DMS 273 (cell line): Measurements from ENCODE around the gene WDR64.

ENCODE experiments used
- DNase-seq: peaks from one replicate; lab custom pipeline; 2025; ENCODE audit not compliant: unreplicated experiment; lab: John Stamatoyannopoulos, UW

WDR64 gene

DNA sequence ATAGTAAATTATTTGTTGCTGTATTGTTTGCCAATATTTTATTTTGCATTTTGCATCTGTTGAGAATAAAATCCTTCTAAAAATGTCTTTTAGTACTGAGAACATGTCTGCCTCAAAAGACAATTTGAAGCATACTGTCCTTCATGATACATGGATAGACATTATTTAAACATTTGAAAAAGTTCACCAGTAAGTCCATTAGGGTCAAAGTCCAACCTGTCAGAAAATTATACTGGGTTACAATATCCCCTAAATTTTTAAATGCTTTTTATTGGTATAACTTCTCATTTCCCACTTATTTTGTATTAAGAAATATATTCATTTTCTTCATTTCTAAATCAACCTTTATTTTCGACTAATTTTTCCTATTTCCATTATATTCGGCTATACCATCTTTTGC is 21.2 kb upstream of the WDR64 start:
- no peak for DNase-seq

DNA sequence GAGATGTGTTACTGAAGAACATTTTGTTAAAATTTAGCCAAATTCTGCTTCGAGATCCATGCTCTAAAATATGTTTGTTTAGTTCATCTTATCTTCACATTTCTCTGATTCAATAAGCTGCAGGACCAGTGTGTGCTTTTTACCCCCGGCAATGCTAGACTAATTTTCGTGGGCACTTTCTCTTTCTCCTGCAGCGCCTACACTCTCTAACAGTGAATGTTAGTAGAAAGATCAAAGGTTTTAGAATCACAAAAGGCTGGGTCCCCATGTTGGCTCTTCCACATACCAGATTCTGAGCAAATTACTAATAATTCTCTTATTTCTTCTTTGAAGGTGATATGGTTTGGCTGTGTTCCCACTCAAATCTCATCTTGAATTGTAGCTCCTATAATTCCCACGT is 20.4 kb upstream of the WDR64 start:
- no peak for DNase-seq

DNA sequence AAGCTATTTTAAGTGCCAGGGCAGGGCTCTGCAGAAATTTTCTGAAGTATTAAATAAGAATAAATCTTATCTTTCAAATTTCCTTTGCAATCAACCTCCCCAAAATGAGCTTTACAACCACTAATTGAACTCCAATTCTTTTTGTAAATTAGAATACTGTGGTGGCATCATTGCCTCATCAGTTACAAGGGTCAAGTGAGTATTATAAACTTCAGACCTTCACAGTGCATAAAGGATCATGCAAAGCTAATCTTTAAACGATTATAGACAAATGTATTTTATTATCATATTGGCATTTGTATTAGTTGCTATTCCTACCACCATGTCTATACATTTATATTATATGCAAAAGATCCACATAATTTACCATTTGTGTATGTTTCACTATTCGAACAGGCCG is 19.1 kb upstream of the WDR64 start:
- no peak for DNase-seq

- no peak for DNase-seq
Measured at GRCh38 chr1:241635556-241636152, 16.4 kb upstream of the WDR64 start.

DNA sequence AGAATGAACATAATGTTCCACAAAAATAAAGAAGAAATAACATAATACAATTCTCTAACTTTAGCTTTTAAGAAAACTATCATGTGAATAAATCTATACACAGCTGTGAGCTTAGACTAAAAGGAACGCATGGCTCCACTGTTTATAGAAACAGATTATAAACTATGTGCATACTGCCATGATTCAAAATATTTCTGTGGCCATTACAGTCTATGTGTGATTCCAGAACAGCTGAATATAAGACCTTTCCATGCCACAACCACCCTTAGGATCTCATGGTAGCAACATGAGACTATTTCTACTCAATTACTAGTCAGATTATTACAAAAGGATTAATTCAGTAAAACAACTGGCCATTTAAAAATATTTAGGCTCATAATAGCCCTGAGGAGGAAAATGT is 15.8 kb upstream of the WDR64 start:
- no peak for DNase-seq

DNA sequence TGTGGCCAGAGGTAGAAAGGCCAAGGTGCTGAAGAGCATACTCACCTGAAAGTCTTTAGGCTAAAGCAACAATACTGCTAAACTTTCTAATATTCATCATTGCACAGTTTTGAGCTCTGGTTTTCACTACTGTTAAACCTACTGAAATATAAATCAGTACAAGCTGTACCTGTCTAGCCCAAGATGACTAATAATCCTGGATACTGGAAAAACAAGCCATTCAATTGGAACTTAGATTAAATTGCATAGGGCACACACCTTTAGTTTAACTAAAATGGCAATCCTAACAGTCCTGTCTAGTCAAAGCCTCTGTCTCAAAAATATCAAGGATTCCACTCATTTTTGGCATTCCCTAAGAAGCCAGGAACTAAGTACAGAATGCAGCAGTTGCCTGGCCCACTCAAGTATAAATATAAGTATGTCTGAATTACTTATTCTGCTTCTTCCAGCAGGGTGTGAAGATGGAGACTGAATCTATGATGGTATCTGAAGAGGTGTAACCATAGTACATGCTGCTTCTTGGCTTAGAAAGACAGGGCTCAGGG is 15.0 kb upstream of the WDR64 start:
- no peak for DNase-seq

DNA sequence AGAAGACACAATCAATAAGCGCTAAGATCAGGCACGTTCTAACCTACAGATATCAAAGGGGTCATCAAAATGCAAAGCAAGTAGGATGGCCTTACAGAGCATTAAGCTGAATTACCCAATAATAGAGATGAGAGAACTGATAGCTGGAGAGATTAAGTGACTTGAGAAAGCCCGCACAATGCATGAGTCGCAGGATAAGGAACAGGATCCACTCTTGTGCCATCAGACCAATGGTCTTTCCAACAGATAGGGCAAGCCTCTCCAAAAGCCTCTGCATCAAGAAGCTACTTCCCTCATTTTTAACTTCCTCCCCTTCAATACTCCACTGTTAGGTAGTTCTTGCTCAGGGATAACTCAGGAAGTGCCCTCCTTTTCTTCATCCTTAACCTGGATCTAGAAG is 14.5 kb upstream of the WDR64 start:
- DNase-seq, result no peak

- DNase-seq, result no peak
Measured at GRCh38 chr1:241638099-241638682, 13.9 kb upstream of the WDR64 start.

DNA sequence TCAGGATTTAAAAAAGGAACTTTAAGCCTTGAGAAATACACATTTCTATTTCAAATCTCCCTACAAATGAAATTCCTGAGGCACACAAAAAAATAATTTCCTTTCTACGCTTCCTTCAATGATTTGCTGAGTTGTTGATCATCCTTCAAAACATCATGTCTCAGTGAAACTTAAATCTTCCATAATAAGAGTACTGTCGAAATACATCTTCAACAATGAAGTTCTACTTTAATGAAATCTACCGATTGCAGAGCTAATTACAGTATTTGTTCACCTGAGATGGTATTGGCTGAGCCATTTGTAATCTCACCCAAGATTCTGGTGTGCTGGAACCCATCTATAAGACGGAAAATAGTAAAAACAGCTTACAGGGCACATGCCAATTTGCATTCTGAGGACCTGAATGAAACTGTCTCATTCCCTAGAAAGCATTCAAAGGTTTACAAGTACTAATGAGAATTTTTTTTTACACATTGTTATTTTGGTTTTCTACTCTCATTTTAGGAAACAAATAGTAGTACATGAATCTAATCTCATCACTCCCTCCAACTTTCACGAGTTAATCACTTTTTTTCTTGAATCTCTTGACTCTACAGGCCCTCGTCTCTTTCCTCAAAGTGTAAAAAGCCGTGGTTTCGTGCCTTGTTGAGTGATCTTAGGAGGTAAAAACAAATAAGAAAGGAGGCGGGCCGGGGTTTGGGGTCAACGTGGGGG is 13.0 kb upstream of the WDR64 start:
- peak; percentile 47 for DNase-seq

DNA sequence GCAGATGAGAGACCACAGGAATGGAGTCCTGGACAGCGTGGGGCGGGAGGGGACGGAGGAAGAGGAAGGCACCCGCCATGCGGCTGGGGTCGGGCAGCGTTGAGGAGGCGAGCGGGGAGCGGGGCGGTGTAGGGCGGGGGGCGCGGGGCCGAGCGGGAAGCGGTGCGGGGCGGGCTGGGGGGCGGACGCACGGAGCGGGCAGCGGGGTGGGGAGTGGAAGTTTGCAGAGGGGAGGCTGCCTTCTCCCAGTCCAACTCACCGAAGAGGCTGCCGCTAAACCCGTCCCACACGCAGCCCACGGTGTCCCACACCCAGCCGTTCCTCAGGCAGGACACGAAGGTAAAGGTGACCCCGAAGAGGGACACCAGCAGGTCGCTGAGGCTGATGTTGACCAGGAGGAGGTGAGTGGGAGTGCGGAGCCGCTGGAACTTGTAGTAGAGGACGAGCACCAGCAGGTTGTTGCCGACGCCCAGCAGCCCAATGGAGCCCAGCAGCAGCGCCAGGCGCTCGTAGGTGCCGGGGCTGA is 12.4 kb upstream of the WDR64 start:
- DNase-seq, result peak; percentile 62

DNA sequence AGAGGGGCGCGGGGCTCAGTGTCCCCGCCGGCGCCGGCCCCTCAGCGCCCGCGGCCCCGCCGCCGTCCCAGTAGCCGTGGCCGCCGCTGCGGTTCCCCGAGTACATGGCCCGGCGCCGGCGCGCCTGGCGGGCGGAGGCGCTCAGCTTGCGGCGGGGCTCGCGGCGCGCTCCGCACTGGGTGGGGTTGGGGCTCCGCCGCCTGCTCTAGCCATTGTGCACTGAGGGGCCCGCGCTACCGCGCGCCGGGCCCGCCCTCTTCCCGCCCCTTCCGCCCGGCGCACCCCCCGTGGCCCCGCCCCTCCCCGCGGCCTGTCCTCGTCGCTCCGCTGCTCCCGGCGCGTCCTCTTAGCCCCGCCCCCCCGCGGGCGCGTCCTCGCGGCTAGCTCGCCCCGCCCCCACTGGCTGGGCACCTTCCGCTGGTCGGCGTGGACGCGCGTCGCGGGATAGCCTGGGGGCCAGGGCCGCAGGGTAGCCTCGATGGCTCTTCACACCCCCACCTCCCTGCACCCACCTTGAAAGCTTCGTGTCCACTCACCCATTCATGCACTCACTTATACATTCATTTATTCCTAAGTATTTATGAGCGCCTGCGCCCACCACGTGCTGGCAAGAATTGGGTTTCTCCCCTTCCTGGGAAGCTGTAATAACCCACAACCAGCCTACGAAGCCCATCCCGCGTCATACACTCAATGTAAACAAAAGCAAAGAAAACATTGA is 11.8 kb upstream of the WDR64 start, which contains the start of the genes CHML and OPN3:
TSS of gene CHML (minus strand) at position 221 of the 718 bp plus-strand sequence. CDS start 4,603 bp downstream, outside the sequence.
TSS of gene OPN3 (minus strand) at position 221 of the 718 bp plus-strand sequence. CDS start at position 106, 115 bp downstream.
- DNase-seq, result peak; percentile 97

- no peak for DNase-seq
Measured at GRCh38 chr1:241640867-241641622, 11.0 kb upstream of the WDR64 start.

- DNase-seq, result no peak
Measured at GRCh38 chr1:241641773-241642592, 10.1 kb upstream of the WDR64 start.

DNA sequence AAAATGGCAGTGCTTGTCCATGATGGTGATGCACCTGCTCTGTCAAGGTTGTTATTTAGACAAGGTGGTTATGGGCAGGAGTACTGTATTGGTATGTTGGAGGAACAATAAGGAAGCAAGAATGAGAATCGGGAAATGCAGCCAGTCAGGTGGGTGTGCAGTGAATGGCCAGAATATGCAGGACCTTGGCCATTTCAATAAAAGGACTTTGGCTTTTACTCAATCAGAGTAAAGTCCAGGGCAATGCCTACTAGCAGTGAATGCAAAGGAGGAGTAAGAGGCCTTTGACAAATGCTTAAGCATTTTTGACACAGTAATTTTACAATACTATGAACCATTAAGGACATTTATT is 9.5 kb upstream of the WDR64 start:
- DNase-seq, result no peak

- DNase-seq, result no peak
Measured at GRCh38 chr1:241644259-241644658, 7.8 kb upstream of the WDR64 start.

- DNase-seq, result no peak
Measured at GRCh38 chr1:241645199-241645598, 6.9 kb upstream of the WDR64 start.

DNA sequence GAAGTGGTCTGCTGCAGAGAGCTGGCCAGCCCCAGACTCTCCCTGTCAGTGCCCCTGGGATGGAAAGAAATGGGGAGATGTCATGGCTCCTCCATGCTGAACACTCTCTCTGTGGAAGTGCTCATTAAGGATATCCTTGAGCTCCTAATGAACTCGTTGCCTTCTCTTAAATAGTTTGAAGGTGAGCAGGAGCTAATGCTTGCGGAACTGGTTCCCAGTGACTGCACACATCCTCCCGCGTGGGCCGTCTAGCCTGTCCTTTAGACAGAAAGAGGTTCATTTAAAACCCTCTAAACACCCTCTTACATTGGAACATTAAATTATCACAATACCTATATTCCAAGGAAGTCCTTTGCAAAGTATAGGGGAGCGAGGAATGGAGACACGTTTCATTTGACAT is 5.9 kb upstream of the WDR64 start:
- no peak for DNase-seq

DNA sequence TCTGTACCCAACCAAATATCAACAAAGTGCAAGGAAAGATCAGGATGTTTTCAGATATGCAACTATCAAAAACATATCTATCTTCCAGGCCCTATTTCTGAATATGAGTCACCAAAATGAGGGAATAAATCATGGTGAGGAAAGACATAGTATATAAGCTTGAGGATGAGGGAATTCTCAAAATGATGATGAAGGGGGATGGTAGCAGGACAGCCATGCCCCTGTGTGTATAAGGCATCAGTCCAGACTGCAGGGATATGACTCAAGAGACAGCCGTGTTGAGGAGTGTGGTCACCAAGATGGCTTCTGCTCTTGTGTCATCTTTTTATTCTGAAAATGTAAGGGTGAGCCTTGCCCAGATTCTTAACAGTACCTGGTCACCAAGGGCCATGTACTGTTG is 4.4 kb upstream of the WDR64 start:
- DNase-seq, result no peak

GRCh38 chr1:241648159-241648558 is 3.9 kb upstream of the WDR64 start:
- DNase-seq, result no peak

DNA sequence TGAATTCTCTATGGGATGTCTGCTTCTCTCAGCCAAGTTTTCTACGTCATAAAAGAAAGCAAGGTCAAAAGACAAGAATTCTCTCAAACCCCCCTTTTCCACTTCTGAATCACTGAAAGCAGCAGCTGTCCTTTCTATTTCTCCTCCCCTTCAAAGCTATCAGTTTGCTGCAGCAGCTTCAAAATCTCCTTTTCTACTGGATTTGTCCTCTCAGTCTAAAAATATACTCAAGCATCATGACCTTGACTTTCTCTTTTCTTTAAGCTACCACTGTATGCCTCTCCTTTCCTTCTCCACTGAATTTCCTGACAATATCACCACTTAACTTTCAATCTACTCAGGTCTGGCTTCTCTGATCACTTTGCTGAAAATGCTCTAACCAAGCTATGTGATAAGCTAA is 1.9 kb downstream of the WDR64 start:
- DNase-seq, result no peak
